CD14-positive monocyte (primary cell): ENCODE data around the gene MAP6D1. TPM values are rescaled to one million over a fixed set of nuclear protein-coding genes. Genes with fewer than 3 reads are reported as not detected.

Source experiments
- DNase-seq, 3 donors: peaks; one replicate each; pipeline ENCODE4 v3.0.0-alpha.2; 2011 to 2022
- H2AFZ ChIP-seq: 2 replicates; pipeline ENCODE4 v1.6.0; 2012; ENCODE audit warnings: mild to moderate bottlenecking, low read depth, low read length, inconsistent platforms; ENCODE audit not compliant: insufficient read depth, poor library complexity, severe bottlenecking
- H3K27ac ChIP-seq, 2 donors: 1 replicate in 1 of 2; 2 replicates in 1 of 2; pipeline ENCODE4 v1.5.1; 2012 to 2013; ENCODE audit warnings: low read length in 2 of 2, control low read depth in 1 of 2, inconsistent platforms in 1 of 2, low read depth in 1 of 2, mild to moderate bottlenecking in 1 of 2
- H3K27me3 ChIP-seq, 2 donors: one replicate each; pipeline versions ENCODE4 v1.6.0 to v1.6.1; 2011 to 2013; ENCODE audit warnings: low read length in 2 of 2; ENCODE audit not compliant: control insufficient read depth in 2 of 2, insufficient read depth in 2 of 2
- H3K36me3 ChIP-seq, 2 donors: replicated peaks in 1 of 2; 1 replicate in 1 of 2; 2 replicates in 1 of 2; pipeline versions ENCODE4 v1.5.1 to v1.6.1; 2012 to 2013; ENCODE audit warnings: low read length in 2 of 2, control low read depth in 1 of 2, inconsistent platforms in 1 of 2, mild to moderate bottlenecking in 1 of 2; ENCODE audit not compliant: insufficient read depth in 2 of 2, control insufficient read depth in 1 of 2
- H3K4me1 ChIP-seq, 2 donors: 1 replicate in 1 of 2; 2 replicates in 1 of 2; pipeline versions ENCODE4 v1.5.1 to v1.6.1; 2012 to 2013; ENCODE audit warnings: low read length in 2 of 2, control low read depth in 1 of 2, inconsistent platforms in 1 of 2, mild to moderate bottlenecking in 1 of 2, moderate library complexity in 1 of 2; ENCODE audit not compliant: insufficient read depth in 2 of 2, control insufficient read depth in 1 of 2
- H3K4me2 ChIP-seq: replicated peaks from 2 replicates; pipeline ENCODE3; 2012; ENCODE audit warnings: low read length, moderate library complexity, mild to moderate bottlenecking; ENCODE audit not compliant: poor library complexity, severe bottlenecking; ENCODE audit errors: extremely low read depth
- H3K4me3 ChIP-seq, 3 experiments: fragments of 200-600 bp in 1 of 3; sonication (generic) in 1 of 3; replicated peaks in 1 of 3; 1 replicate in 2 of 3; 2 replicates in 1 of 3; pipeline ENCODE4 v1.5.1; 2011 to 2013; ENCODE audit warnings: low read length in 3 of 3, mild to moderate bottlenecking in 3 of 3, control low read depth in 2 of 3, low read depth in 2 of 3, inconsistent platforms in 1 of 3, moderate library complexity in 1 of 3
- H3K79me2 ChIP-seq: 2 replicates; pipeline ENCODE4 v1.6.0; 2012; ENCODE audit warnings: mild to moderate bottlenecking, control low read depth, inconsistent platforms, low read length, moderate library complexity; ENCODE audit not compliant: insufficient read depth
- H3K9ac ChIP-seq: 2 replicates; pipeline ENCODE4 v1.6.0; 2017; ENCODE audit warnings: low read length, mild to moderate bottlenecking; ENCODE audit not compliant: insufficient read depth, poor library complexity, severe bottlenecking
- H3K9me3 ChIP-seq, 2 donors: replicated peaks in 1 of 2; 1 replicate in 1 of 2; 2 replicates in 1 of 2; pipeline versions ENCODE4 v1.5.1 to v1.6.1; 2012 to 2013; ENCODE audit warnings: low read length in 2 of 2, control low read depth in 1 of 2; ENCODE audit not compliant: control insufficient read depth in 1 of 2, insufficient read depth in 1 of 2
- H4K20me1 ChIP-seq: 2 replicates; pipeline ENCODE4 v1.6.0; 2012; ENCODE audit warnings: mild to moderate bottlenecking, low read length, control low read depth, moderate library complexity; ENCODE audit not compliant: insufficient read depth
- H3K27ac Mint-ChIP-seq, 7 donors: one replicate each; pipeline ENCODE4 v1.8.0; 2020; ENCODE audit warnings: mild to moderate bottlenecking in 7 of 7, mixed read lengths in 7 of 7, moderate library complexity in 6 of 7, inconsistent platforms in 2 of 7
- H3K27me3 Mint-ChIP-seq, 3 donors: one replicate each; pipeline ENCODE4 v1.8.0; 2021 to 2022; ENCODE audit warnings: low read depth in 3 of 3, mild to moderate bottlenecking in 3 of 3, mixed read lengths in 3 of 3, moderate library complexity in 3 of 3, inconsistent platforms in 1 of 3
- H3K36me3 Mint-ChIP-seq, 2 donors: one replicate each; pipeline ENCODE4 v1.8.0; 2020; ENCODE audit warnings: mixed read lengths in 2 of 2, inconsistent platforms in 1 of 2, mild to moderate bottlenecking in 1 of 2
- H3K4me1 Mint-ChIP-seq: one replicate; pipeline ENCODE4 v1.8.0; 2020; ENCODE audit warnings: mild to moderate bottlenecking, mixed read lengths
- H3K4me3 Mint-ChIP-seq, 2 donors: one replicate each; pipeline ENCODE4 v1.8.0; 2020; ENCODE audit warnings: mild to moderate bottlenecking in 2 of 2, mixed read lengths in 2 of 2, moderate library complexity in 1 of 2
- H3K9me3 Mint-ChIP-seq, 7 donors: one replicate each; pipeline ENCODE4 v1.8.0; 2020 to 2022; ENCODE audit warnings: mixed read lengths in 7 of 7, mild to moderate bottlenecking in 6 of 7, moderate library complexity in 6 of 7, inconsistent platforms in 2 of 7
- WGBS: methylation state at CpG from one replicate; pipeline ENCODE4 v1.1.5; 2013; ENCODE audit warnings: missing lambda C conversion rate; ENCODE audit not compliant: insufficient coverage; 5-methylcytosine and 5-hydroxymethylcytosine counted together
- intact Hi-C, 2 donors: fragments of 100-400 bp; cut with micrococcal nuclease; formaldehyde crosslinking; loops; one replicate each; pipeline versions ENCODE4 v1.15.0 to v1.15.1; 2023
- polyA plus RNA-seq, 3 donors: library from polyadenylated mRNA; depleted of rRNA in 1 of 3; unstranded in 2 of 3; stranded (reverse) in 1 of 3; fragments of 300-500 nt in 2 of 3; fragments of >200 nt in 1 of 3; fragmentation: Illumina TruSeq in 2 of 3; gene quantifications; 1 replicate in 2 of 3; 2 replicates in 1 of 3; pipeline ENCODE4 v1.2.3, GENCODE V29; 2012 to 2021
- TF ChIP-seq, protein P1 (sequence below): fragments of 200-600 bp; IDR thresholded peaks from one replicate; pipeline ENCODE4 v1.8.0; 2022; ENCODE audit warnings: antibody characterized with exemption, mild to moderate bottlenecking

The MAP6D1 gene
- polyA plus RNA-seq, 3 donors = 0.18 to 0.35 TPM; not detected in 1

DNA sequence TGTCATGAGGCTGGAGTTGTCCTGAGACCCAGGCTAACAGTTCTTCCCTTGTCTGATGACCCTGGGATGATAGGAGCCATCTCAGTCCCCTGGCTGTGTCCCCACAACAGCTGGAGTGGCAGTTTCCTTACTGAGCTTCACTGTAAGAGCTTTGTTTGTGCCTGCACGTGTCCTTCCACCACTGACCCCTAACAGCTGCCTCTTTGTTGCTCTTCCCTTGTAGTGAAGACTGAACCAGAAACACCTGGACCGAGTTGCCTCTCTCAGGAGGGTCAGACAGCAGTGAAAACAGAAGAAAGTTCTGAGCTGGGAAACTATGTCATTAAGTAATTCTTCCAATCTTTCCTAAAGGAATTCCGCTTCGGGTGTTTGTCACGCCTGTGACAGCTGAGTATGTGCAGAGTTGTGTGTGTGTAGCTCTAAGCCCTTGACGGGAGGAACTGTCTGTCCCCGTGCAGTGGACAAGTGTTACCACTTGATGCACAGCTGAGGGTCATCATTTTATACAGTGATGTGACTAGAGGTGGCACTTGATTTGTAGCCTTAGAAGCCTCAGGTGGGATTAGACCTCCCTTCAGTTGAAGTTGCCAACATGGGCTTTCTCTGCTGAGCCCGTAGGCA, 25.0 kb downstream of the MAP6D1 start:
- intact Hi-C loops = no loop called here
- TF ChIP-seq, protein P1, sequence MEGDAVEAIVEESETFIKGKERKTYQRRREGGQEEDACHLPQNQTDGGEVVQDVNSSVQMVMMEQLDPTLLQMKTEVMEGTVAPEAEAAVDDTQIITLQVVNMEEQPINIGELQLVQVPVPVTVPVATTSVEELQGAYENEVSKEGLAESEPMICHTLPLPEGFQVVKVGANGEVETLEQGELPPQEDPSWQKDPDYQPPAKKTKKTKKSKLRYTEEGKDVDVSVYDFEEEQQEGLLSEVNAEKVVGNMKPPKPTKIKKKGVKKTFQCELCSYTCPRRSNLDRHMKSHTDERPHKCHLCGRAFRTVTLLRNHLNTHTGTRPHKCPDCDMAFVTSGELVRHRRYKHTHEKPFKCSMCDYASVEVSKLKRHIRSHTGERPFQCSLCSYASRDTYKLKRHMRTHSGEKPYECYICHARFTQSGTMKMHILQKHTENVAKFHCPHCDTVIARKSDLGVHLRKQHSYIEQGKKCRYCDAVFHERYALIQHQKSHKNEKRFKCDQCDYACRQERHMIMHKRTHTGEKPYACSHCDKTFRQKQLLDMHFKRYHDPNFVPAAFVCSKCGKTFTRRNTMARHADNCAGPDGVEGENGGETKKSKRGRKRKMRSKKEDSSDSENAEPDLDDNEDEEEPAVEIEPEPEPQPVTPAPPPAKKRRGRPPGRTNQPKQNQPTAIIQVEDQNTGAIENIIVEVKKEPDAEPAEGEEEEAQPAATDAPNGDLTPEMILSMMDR = no peak
- Histone ChIP-seq H3K27me3 (no peaks in the 10 kb centered on the region), H3K9ac (no peak overlapping the region), H3K36me3 (peaks cover 79 to 85% of the 10 kb centered on the region in 2 donors), H3K4me1 (no peaks in the 10 kb centered on the region), H3K4me3 (no peak overlapping the region), H4K20me1 (peaks cover 3% of the 10 kb centered on the region), H3K27ac (no peak overlapping the region), H3K4me2 (no peak overlapping the region), H3K79me2 (no peaks in the 10 kb centered on the region), H3K9me3 (no peaks in the 10 kb centered on the region), H2AFZ (no peak overlapping the region)
- H3K4me3 Mint-ChIP-seq = no peak overlapping the region
- H3K36me3 Mint-ChIP-seq = peaks cover 75 to 95% of the 10 kb centered on the region in 2 donors
- 93% methylated on average over 6 of the region's 8 CpGs for WGBS
- H3K4me1 Mint-ChIP-seq = no peaks in the 10 kb centered on the region
- H3K27ac Mint-ChIP-seq = peak overlapping the region in 1 of 7 donors; percentile 74
- DNase-seq = no peak
- no peaks in the 10 kb centered on the region for H3K27me3 Mint-ChIP-seq
- no peaks in the 10 kb centered on the region for H3K9me3 Mint-ChIP-seq

- H2AFZ ChIP-seq = no peak overlapping the region
- no peaks in the 10 kb centered on the region for H3K79me2 ChIP-seq
- peaks cover 69 to 95% of the 10 kb centered on the region in 2 donors for H3K36me3 Mint-ChIP-seq
- intact Hi-C loops = no loop called here
- no peaks in the 10 kb centered on the region for H3K4me1 ChIP-seq
- peaks cover 4% of the 10 kb centered on the region for H4K20me1 ChIP-seq
- H3K27ac ChIP-seq = no peak overlapping the region
- TF ChIP-seq, protein P1 = no peak
- H3K4me1 Mint-ChIP-seq = no peaks in the 10 kb centered on the region
- no peaks in the 10 kb centered on the region for H3K27me3 Mint-ChIP-seq
- no peak overlapping the region for H3K9ac ChIP-seq
- H3K27me3 ChIP-seq = no peaks in the 10 kb centered on the region
- peaks cover 75 to 82% of the 10 kb centered on the region in 2 donors for H3K36me3 ChIP-seq
- no peak overlapping the region for H3K4me3 Mint-ChIP-seq
- 100% methylated on average over 3 of the region's 5 CpGs for WGBS
- no peak overlapping the region for H3K4me2 ChIP-seq
- DNase-seq = no peak
- peak overlapping the region in 2 of 7 donors; percentile 39 to 46 for H3K27ac Mint-ChIP-seq
- no peaks in the 10 kb centered on the region for H3K9me3 ChIP-seq
- H3K4me3 ChIP-seq = no peak overlapping the region
- H3K9me3 Mint-ChIP-seq = no peaks in the 10 kb centered on the region
Measured at GRCh38 chr3:183799461-183799860, 25.9 kb downstream of the MAP6D1 start.
